GM18526 (cell line): Measurements from ENCODE around the gene GPR21.

ENCODE experiments used
- POLR2A ChIP-seq: IDR thresholded peaks from 3 replicates; pipeline ENCODE4 v1.6.1; 2011; ENCODE audit not compliant: insufficient read length; ENCODE audit errors: extremely low read depth

Gene GPR21, protein sequence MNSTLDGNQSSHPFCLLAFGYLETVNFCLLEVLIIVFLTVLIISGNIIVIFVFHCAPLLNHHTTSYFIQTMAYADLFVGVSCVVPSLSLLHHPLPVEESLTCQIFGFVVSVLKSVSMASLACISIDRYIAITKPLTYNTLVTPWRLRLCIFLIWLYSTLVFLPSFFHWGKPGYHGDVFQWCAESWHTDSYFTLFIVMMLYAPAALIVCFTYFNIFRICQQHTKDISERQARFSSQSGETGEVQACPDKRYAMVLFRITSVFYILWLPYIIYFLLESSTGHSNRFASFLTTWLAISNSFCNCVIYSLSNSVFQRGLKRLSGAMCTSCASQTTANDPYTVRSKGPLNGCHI

DNA sequence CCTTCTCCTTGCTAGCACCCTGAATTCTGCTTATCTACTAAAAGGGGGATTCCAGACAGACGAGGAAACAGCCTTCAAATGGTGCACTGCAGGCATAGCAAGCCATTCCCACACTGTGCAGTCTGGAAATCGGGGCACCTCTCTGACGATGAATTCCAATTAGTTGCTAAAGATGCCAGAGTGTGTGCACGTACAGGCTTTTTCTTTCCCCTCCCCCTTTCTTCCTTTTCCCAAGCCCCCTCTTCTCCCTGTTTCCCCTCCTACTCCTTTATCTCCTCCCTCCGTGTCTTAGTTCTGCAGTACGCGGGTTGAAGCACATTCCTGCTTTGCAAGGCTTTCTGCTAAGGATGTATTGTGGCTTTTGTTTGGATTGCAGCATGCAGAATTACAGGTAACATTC is at the start of gene GPR21:
Gene GPR21, plus strand, starts transcription at position 316 of the 400 bp plus-strand sequence. CDS start 900 bp downstream, outside the sequence.
- TF ChIP-seq POLR2A, result no peak

- TF ChIP-seq POLR2A, result no peak
These were observed 47.5 kb upstream of the GPR21 start for GRCh38 chr9:122986010-122986409.

DNA sequence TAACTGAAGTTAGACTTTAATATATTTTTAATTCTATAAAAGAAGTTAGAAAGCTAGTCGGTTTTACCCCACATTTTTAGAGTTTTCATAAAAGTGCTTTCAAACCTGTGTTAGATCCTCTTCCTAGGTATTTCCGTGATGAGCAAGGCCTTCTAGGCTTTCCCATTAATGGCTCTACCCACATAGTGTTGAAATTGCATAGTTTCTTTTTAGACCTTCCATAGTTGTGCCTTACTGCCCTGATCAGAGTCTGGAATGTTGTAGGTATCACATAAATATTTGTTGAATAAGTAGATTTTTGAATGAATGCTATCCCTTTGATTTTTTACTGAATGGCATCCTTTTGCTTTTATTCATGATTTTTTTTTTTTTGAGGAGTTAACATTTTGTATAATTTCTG is 45.3 kb upstream of the GPR21 start:
- no peak for TF ChIP-seq POLR2A

- TF ChIP-seq POLR2A, result no peak
These were observed 44.4 kb upstream of the GPR21 start for GRCh38 chr9:122988920-122989621.

DNA sequence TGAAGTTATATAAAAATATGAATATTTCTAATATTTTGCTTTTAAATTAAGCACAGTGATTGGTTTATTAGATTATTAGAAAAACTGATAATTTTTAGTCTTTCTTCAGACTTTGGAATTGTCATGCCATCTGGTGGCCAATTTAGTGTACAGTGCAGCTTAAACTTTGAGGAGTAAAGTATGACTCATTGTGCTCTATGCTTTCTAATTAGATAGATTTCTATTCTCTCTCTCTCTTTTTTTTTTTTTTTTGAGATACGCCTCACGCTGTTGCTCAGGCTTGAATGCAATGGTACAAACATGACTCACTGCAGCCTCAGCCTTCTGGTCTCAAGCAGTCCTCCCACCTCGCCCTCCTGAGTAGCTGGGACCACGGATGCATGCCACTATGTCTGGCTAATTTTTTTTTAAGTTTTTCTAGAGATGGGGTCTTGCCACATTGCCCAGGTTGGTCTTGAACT is 42.1 kb upstream of the GPR21 start:
- TF ChIP-seq POLR2A, result no peak

GRCh38 chr9:122996586-122996985 is 36.9 kb upstream of the GPR21 start:
- no peak for TF ChIP-seq POLR2A

DNA sequence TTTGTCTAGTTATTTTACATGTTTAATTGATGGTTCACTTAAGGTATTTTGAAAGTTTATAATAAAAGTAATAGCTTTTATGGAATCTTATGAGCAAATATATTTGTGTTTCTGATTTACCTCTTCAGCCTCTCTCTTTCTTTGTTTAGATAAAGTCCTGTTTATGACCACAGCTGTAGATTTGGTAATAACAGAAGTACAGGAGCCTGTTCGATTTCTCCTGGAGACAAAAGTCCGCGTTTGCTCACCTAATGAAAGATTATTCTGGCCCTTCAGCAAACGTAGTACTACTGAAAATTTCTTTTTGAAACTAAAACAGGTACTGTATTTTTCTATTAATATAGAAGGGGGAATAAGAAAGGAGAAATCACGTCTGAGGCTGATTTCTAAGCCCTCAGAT is 35.0 kb upstream of the GPR21 start:
- TF ChIP-seq POLR2A, result no peak

DNA sequence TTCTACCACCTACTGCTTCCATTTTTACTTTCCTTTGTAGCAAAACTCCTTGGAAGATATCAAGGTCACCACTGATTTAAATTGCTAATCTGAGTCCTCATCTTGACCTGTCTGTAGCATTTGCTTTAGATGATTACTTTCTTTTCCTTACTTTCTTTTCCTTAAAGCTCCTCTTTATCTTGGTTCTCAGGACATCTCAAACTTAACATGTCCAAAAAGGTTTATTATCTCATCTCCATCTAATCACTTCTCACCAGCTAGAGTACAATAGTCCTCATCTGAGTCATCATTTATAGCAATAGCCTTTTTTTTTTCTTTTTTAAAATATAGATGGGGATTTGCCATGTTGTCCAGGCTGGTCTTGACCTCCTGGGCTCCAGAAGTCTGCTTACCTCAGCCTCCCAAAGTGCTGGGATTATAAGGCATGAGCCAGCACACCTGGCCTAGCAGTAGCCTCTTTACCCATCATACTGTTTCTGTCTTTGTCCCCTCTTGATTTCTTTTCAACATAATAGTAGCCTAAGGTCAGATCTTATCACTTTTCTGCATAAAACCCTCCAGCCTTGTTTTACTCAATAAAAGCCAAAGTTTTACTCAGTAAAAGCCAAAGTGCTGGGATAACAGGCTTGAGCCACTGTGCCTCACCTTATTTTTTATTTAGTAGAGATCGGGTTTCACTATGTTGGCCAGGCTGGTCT is 32.9 kb upstream of the GPR21 start:
- no peak for TF ChIP-seq POLR2A

DNA sequence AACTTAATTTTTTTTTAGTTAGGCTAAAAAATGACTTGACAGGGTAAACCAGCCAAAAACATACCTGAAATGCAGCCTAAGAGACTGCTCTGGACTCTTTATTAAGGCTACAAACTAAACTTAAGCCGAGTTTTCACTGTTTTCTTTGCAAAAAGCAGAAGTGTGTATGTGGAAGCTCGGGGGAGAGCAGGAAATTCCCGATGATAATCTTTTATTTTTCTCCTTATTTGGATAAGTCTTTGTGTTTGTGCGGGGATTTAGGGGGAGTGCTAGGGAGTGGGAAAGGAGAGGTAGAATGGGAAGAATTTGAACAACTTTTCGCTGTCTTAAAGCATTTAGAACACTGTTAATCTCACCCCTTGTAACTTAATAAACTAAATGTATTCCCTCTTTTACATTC is 30.7 kb upstream of the GPR21 start:
- no peak for TF ChIP-seq POLR2A

- TF ChIP-seq POLR2A, result no peak
These were observed 30.0 kb upstream of the GPR21 start for GRCh38 chr9:123003466-123003865.

GRCh38 chr9:123005964-123006363 is 27.5 kb upstream of the GPR21 start:
- no peak for TF ChIP-seq POLR2A

- no peak for TF ChIP-seq POLR2A
These were observed 26.2 kb upstream of the GPR21 start for GRCh38 chr9:123007269-123007668.

GRCh38 chr9:123008909-123009308 is 24.6 kb upstream of the GPR21 start:
- TF ChIP-seq POLR2A, result no peak

DNA sequence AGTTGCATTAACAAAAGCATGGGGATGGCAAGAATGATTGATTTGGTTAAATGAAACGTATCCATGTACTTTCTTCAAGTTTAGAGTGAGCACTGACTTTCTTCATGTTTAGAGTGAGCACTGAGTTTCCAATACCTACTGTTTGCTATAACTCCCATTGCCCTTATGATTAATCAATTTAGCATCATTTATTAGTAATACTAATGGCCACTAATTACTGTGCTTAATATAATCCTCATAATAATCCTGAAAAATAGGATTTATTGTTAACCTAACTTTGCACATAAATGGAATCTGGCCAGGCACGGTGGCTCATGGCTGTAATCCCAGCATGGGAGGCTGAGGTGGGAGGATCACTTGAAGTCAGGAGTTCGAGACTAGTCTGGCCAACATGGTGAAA is 22.1 kb upstream of the GPR21 start:
- TF ChIP-seq POLR2A, result no peak

DNA sequence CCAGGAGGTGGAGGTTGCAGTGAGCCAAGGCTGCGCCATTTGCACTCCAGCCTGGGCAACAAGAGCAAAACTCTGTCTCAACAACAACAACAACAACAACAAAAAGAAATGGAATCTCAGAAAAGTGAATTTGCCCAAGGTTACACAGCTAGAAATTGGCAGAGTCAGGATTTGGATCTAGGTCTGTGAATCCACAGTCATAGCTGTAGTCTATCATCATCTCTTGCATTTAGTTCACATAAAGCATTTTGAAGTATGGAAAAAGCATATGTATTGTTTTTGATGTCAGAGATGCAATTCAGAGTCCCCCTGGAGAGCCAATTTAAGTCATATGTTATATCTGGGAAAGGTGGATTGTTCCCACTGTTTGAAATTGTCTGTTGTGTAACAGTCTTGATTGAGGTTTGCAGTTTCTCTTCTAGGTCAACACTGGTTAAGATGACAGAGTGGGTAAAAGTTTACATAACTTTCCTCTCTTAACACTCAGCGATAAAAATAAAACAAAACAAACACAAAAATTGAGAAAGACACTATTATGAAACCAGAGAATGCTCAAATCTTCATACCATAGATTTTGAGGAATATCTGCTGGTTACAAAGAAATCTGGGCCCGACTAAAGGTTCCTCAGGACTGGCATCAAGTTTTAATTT is 21.5 kb upstream of the GPR21 start:
- TF ChIP-seq POLR2A, result no peak
